ENCODE measurements around the gene ELOVL7.
"Not testable (repeated sequence)": the region's sequence is repeated elsewhere in the genome, so short reads cannot be mapped to it uniquely, and the experiment has no call there.

ELOVL7 gene

GRCh38 chr5:60830581-60831127, 13.4 kb downstream of the ELOVL7 start:
- no peak overlapping the region for H3K4me3 ChIP-seq (ENCODE audit: low read depth, low read length)

DNA sequence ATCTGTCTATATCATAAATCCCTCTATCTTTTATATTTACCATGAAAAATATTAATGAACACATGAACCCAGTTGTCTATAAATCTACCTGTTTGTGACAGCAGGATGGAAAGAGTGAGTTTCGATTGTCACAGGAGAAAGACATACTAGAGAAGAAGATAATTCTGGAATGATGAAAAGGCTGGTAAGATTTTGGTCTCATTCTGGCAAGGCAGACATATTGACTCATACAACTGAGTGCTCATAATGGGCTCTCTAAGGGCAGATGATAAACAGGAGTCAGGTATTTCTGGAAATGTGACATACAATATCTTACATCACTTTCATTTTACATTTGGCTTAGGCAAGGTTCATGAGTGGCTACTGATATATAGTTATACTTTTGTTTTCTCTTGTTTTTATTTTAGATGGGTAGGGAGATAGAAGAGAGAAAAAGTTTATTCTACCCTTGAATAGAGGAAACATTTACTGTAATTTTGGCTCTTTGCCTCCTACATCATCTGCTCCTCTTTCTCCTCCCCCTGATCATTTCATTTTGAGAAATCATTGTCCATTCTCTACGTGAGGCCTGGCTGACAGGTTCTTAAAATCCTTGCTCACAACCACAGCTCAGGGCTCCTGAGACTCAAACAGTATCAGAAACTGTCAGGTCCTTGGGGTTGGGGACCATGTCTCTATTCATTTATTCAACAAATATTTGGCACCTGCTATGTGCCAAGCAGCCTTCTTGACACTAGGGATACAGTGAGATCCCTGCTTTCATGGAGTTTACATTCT, 14.4 kb downstream of the ELOVL7 start:
- no peak overlapping the region for H3K4me3 ChIP-seq (ENCODE audit: low read depth, low read length)

DNA sequence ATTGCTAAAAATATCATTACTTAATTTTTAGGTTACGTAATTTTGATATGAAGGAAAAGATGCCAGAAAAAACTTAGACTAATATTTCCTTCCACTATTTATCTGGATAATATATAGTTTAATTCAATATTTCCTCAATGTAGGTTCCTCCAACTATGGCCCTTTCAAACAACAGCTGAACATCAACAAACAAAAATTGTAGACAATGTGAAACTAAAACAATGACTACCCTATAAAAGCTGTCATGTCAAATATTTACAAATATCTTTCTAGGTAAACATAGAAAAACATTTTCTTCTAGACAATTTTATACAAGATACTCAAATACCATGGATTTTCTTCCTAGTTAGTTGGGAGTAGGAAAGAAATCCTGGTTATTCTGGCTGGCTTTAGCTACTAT, 16.9 kb downstream of the ELOVL7 start:
- no peak overlapping the region for H3K4me3 ChIP-seq (ENCODE audit: low read depth, low read length)

DNA sequence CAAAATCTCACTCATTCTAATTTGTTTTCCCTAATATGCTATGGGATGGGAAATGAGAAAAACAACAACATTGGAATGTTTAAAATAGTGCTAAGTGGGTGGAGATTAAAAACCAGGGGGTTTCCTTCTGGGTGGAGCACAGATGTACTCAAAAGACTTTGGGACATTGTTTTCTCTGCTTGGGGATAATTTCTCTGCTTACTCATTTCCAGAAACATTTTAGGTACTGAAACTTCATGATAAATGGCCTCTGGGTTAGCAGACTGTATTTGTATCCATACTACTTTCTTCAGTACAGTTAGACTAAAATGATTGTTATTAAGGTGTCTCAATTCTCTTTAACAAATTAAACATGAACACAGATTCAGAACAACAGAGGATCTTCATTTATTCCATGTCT, 17.4 kb downstream of the ELOVL7 start:
- no peak overlapping the region for H3K4me3 ChIP-seq (ENCODE audit: low read depth, low read length)

GRCh38 chr5:60823574-60823973, 20.5 kb downstream of the ELOVL7 start:
- no peak overlapping the region for H3K4me3 ChIP-seq (ENCODE audit: low read depth, low read length)

DNA sequence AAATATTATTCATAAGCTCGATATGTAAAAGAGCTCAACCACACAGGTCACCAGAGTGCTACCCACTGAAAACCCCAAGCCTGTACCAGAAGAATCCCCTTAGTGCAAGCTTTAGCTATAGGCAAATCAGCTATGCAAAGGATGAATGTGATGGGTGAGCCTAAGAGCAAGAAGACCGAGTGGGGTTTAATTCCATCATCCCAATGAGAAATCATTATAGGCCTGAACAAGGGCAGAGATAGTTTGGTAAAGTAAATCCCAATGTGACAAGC, 21.8 kb downstream of the ELOVL7 start:
- no peak overlapping the region for H3K4me3 ChIP-seq (ENCODE audit: low read depth, low read length)

- no peak overlapping the region for H3K4me3 ChIP-seq (ENCODE audit: low read depth, low read length)
These were observed 22.4 kb downstream of the ELOVL7 start for GRCh38 chr5:60821488-60822284.

GRCh38 chr5:60820593-60821487, 23.2 kb downstream of the ELOVL7 start:
- no peak overlapping the region for H3K4me3 ChIP-seq (ENCODE audit: low read depth, low read length)

- H3K4me3 ChIP-seq (ENCODE audit: low read depth, low read length) = not testable (repeated sequence)
These were observed 27.9 kb downstream of the ELOVL7 start for GRCh38 chr5:60816138-60816537.

DNA sequence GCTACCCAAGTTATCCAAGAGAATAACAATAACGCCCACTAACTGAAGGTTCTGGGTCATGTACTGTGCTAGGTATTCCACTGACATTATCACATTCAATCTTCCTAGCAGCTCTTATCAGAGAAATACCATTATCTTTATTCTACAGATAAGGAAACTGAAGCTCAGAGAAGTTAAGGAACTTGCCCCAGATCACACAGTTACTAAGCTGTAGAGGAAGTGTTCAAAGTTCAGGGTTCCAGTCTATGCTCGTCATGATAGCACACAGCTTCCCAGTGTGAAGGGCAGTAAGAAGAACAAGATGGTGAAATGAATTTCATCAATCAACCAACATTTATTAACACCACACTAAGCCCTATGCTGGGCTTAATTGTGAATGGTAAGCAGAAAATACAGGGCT, 29.6 kb downstream of the ELOVL7 start:
- no peak overlapping the region for H3K4me3 ChIP-seq (ENCODE audit: low read depth, low read length)

GRCh38 chr5:60812426-60812825, 31.6 kb downstream of the ELOVL7 start:
- no peak overlapping the region for H3K4me3 ChIP-seq (ENCODE audit: low read depth, low read length)

GRCh38 chr5:60811105-60811504, 33.0 kb downstream of the ELOVL7 start:
- H3K4me3 ChIP-seq (ENCODE audit: low read depth, low read length) = no peak overlapping the region

GRCh38 chr5:60810438-60811085, 33.5 kb downstream of the ELOVL7 start:
- H3K4me3 ChIP-seq (ENCODE audit: low read depth, low read length) = no peak overlapping the region

GRCh38 chr5:60809891-60810425, 34.1 kb downstream of the ELOVL7 start:
- no peak overlapping the region for H3K4me3 ChIP-seq (ENCODE audit: low read depth, low read length)

DNA sequence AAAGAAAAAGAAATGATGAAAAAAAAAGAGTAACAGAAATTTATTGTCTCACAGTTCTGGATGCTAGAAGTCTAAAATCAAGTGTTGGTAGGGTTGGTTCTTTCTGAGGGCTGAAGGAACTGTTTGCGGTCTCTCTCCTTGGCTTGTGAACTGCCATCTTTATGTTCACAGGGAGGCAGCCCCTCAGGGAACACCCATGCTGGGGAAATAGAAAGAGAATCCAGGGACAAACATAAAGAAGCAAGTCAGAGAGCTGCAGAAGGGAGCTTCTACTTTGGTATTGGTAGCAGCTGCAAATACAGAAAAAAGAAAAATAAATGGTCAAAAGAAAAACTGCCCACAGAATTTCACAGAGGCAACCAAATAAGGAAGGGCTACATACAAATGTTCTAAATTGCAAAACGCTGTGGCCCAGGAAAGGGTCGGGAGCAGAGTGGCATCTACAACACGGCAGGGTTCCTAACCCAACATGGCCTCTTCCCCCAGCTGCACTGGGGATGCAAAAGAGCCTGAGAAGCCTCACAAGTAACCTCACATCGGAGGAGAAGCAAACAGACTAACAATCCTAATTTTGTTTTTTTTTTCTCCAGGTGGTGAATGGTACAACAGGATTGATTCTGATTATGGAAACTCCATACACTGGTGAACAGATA, 37.4 kb downstream of the ELOVL7 start:
- no peak overlapping the region for H3K4me3 ChIP-seq (ENCODE audit: low read depth, low read length)

GRCh38 chr5:60805463-60805862, 38.6 kb downstream of the ELOVL7 start:
- H3K4me3 ChIP-seq (ENCODE audit: low read depth, low read length) = no peak overlapping the region

- no peak overlapping the region for H3K4me3 ChIP-seq (ENCODE audit: low read depth, low read length)
These were observed 40.4 kb downstream of the ELOVL7 start for GRCh38 chr5:60803712-60804111.

DNA sequence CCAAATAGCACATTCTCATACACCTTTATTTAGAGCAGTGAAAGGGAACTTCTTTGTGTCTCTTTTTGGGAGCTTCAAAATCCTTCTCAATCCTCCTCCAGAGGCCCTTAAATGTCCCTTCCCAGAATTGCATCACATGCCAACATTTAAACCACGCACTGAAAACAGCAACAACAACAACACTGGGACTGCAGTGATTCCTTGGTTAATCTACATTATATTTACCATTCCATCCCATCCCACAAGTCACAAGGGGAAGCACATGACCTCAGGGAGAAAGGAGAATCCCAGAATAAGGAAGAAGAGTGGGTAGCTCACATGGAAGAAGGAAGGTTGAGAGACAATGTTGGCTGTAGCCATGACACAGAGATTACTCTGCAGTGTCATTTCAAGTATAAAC, 41.1 kb downstream of the ELOVL7 start:
- H3K4me3 ChIP-seq (ENCODE audit: low read depth, low read length) = no peak overlapping the region

DNA sequence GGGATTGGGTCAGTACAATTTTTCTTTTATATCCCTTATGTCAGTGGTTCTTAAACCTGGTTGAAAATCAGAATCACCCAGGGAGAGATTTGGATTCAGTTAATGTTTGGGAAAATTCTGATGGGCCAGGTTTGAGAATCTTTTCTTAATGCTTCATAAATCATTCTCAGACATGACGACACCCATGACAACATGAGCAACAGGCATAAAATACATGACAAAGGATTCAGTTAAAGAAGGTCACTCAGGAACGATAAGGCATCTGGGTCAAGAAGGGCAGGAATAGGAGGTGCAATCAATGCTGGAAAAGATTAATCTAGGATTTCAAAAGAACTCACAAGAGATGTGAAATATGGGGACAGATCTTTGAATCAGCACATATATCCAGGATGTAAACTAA, 41.8 kb downstream of the ELOVL7 start:
- H3K4me3 ChIP-seq (ENCODE audit: low read depth, low read length) = no peak overlapping the region
